IPS-20b (cell line): ENCODE measurements around the gene MLLT1.

ENCODE experiments used
- H3K27ac ChIP-seq: one replicate; pipeline ENCODE4 v1.5.1; 2013; ENCODE audit warnings: low read length
- H3K27me3 ChIP-seq: 2 replicates; pipeline ENCODE4 v1.6.1; 2013; ENCODE audit warnings: mild to moderate bottlenecking, low read length, inconsistent platforms; ENCODE audit not compliant: insufficient read depth
- H3K36me3 ChIP-seq: 2 replicates; pipeline ENCODE4 v1.6.1; 2013; ENCODE audit warnings: low read depth, mild to moderate bottlenecking, inconsistent platforms, low read length, moderate library complexity; ENCODE audit not compliant: insufficient read depth
- H3K4me1 ChIP-seq: 2 replicates; pipeline ENCODE4 v1.6.1; 2013; ENCODE audit warnings: mild to moderate bottlenecking, control low read depth, inconsistent platforms, low read length, moderate library complexity; ENCODE audit not compliant: insufficient read depth
- H3K4me3 ChIP-seq: 2 replicates; pipeline ENCODE4 v1.5.1; 2013; ENCODE audit warnings: mild to moderate bottlenecking, low read length, inconsistent platforms
- H3K9ac ChIP-seq: 2 replicates; pipeline ENCODE4 v1.6.1; 2013; ENCODE audit warnings: low read depth, mild to moderate bottlenecking, inconsistent platforms, low read length, moderate library complexity
- H3K9me3 ChIP-seq: 2 replicates; pipeline ENCODE4 v1.6.1; 2013; ENCODE audit warnings: mild to moderate bottlenecking, low read depth, low read length, inconsistent platforms; ENCODE audit not compliant: insufficient read depth

MLLT1 gene

GRCh38 chr19:6216236-6216995 lies 63.4 kb downstream of the MLLT1 start:
- H3K9me3 ChIP-seq, result no peaks in the 10 kb centered on the region
- H3K4me3 ChIP-seq, result no peak overlapping the region; the same call in 1 of the 2 replicates
- no peak overlapping the region; the same call in 1 of the 2 replicates for H3K9ac ChIP-seq
- H3K4me1 ChIP-seq, result peaks cover 8% of the 10 kb centered on the region; the same call in 1 of the 2 replicates
- peak overlapping the region; percentile 67 for H3K27ac ChIP-seq
- no peaks in the 10 kb centered on the region for H3K27me3 ChIP-seq
- H3K36me3 ChIP-seq, result peaks cover 10% of the 10 kb centered on the region

GRCh38 chr19:6215701-6216235 lies 64.0 kb downstream of the MLLT1 start:
- Histone ChIP-seq H3K36me3 (peaks cover 5% of the 10 kb centered on the region; the same call in 1 of the 2 replicates), H3K9me3 (no peaks in the 10 kb centered on the region), H3K27ac (no peak overlapping the region), H3K9ac (no peak overlapping the region), H3K4me1 (peaks cover 8% of the 10 kb centered on the region; the same call in 1 of the 2 replicates), H3K27me3 (no peaks in the 10 kb centered on the region), H3K4me3 (no peak overlapping the region)

GRCh38 chr19:6214881-6215541 lies 64.8 kb downstream of the MLLT1 start:
- peaks cover 8% of the 10 kb centered on the region; the same call in 1 of the 2 replicates for H3K4me1 ChIP-seq
- H3K9ac ChIP-seq, result no peak overlapping the region
- H3K27ac ChIP-seq, result no peak overlapping the region
- no peaks in the 10 kb centered on the region for H3K9me3 ChIP-seq
- H3K36me3 ChIP-seq, result peaks cover 5% of the 10 kb centered on the region; the same call in 1 of the 2 replicates
- H3K27me3 ChIP-seq, result no peaks in the 10 kb centered on the region
- H3K4me3 ChIP-seq, result no peak overlapping the region

GRCh38 chr19:6213696-6214641 lies 65.8 kb downstream of the MLLT1 start:
- H3K9me3 ChIP-seq, result no peaks in the 10 kb centered on the region
- no peak overlapping the region for H3K9ac ChIP-seq
- peaks cover 8% of the 10 kb centered on the region; the same call in 1 of the 2 replicates for H3K4me1 ChIP-seq
- peaks cover 5% of the 10 kb centered on the region; the same call in 1 of the 2 replicates for H3K36me3 ChIP-seq
- no peak overlapping the region for H3K27ac ChIP-seq
- no peak overlapping the region for H3K4me3 ChIP-seq
- no peaks in the 10 kb centered on the region for H3K27me3 ChIP-seq

GRCh38 chr19:6213266-6213595 lies 66.5 kb downstream of the MLLT1 start:
- Histone ChIP-seq H3K9ac (no peak overlapping the region), H3K4me1 (peaks cover 8% of the 10 kb centered on the region; the same call in 1 of the 2 replicates), H3K27ac (no peak overlapping the region), H3K27me3 (no peaks in the 10 kb centered on the region), H3K9me3 (no peaks in the 10 kb centered on the region), H3K36me3 (peaks cover 5% of the 10 kb centered on the region; the same call in 1 of the 2 replicates), H3K4me3 (no peak overlapping the region)

- peaks cover 6% of the 10 kb centered on the region; the same call in 1 of the 2 replicates for H3K4me1 ChIP-seq
- no peaks in the 10 kb centered on the region for H3K27me3 ChIP-seq
- 0 out of 2 replicates have a peak, but pooled peaks cover 5% of the 10 kb centered on the region for H3K36me3 ChIP-seq
- no peak overlapping the region for H3K27ac ChIP-seq
- no peak overlapping the region for H3K9ac ChIP-seq
- no peak overlapping the region for H3K4me3 ChIP-seq
- no peaks in the 10 kb centered on the region for H3K9me3 ChIP-seq
Observed at GRCh38 chr19:6212403-6213265, 67.1 kb downstream of the MLLT1 start.

- H3K27me3 ChIP-seq, result no peaks in the 10 kb centered on the region
Observed at GRCh38 chr19:6211632-6212402, 68.0 kb downstream of the MLLT1 start.

GRCh38 chr19:6210721-6211600 lies 68.8 kb downstream of the MLLT1 start:
- Histone ChIP-seq H3K4me3 (no peak overlapping the region), H3K4me1 (no peaks in the 10 kb centered on the region), H3K9ac (no peak overlapping the region), H3K9me3 (no peaks in the 10 kb centered on the region), H3K36me3 (0 out of 2 replicates have a peak, but pooled peaks cover 5% of the 10 kb centered on the region), H3K27ac (no peak overlapping the region), H3K27me3 (no peaks in the 10 kb centered on the region)

More at GRCh38 chr19:6211632-6212402, 68.0 kb downstream of the MLLT1 start:
- Histone ChIP-seq H3K36me3 (0 out of 2 replicates have a peak, but pooled peaks cover 5% of the 10 kb centered on the region), H3K4me3 (no peak overlapping the region), H3K9ac (no peak overlapping the region), H3K27ac (no peak overlapping the region), H3K4me1 (no peaks in the 10 kb centered on the region), H3K9me3 (no peaks in the 10 kb centered on the region)

- Histone ChIP-seq H3K4me1 (no peaks in the 10 kb centered on the region), H3K27ac (no peak overlapping the region), H3K9ac (no peak overlapping the region)
Observed at GRCh38 chr19:6210091-6210490, 69.7 kb downstream of the MLLT1 start.

More at GRCh38 chr19:6210091-6210490, 69.7 kb downstream of the MLLT1 start:
- H3K36me3 ChIP-seq, result 0 out of 2 replicates have a peak, but pooled peaks cover 5% of the 10 kb centered on the region
- H3K4me3 ChIP-seq, result no peak overlapping the region
- no peaks in the 10 kb centered on the region for H3K27me3 ChIP-seq
- H3K9me3 ChIP-seq, result no peaks in the 10 kb centered on the region
